ENCODE measurements around the gene CFAP251. TPM values are rescaled to one million over a fixed set of nuclear protein-coding genes. Genes with fewer than 3 reads are reported as not detected.

Gene CFAP251
- total and polyA plus RNA-seq, 2 donors (not counting 1 experiment from before 2014, with no cell fraction given): 2.7 to 7.9 TPM

- Histone ChIP-seq H4K20me1 (ENCODE audit: control insufficient read depth, extremely low read depth, insufficient read depth, low read length) (no peaks in the 10 kb centered on the region), H3K4me2 (ENCODE audit: extremely low read depth, insufficient read depth, low read length) (peak overlapping the region; percentile 2), H3K79me2 (ENCODE audit: control insufficient read depth, insufficient read depth, low read length) (no peaks in the 10 kb centered on the region), H3K27me3 (ENCODE audit: control insufficient read depth, insufficient read depth, low read length) (no peaks in the 10 kb centered on the region), H3K4me1 (ENCODE audit: control insufficient read depth, extremely low read depth, insufficient read depth, low read length) (peaks cover 6% of the 10 kb centered on the region), H2AFZ (ENCODE audit: low read length) (peak overlapping the region; percentile 48), H3K9me3 (ENCODE audit: control insufficient read depth, insufficient read depth, low read depth, low read length) (no peaks in the 10 kb centered on the region), H3K4me3 (replicated peaks in 1 of 4; ENCODE audit: control extremely low read depth in 1 of 4, insufficient read depth in 1 of 4, low read depth in 3 of 4, low read length in 4 of 4) (peak overlapping the region in 2 of 4 experiments; percentile 19 to 26), H3K27ac (ENCODE audit: insufficient read depth, low read length) (peak overlapping the region; percentile 27), H3K9ac (ENCODE audit: insufficient read depth, low read length) (no peak overlapping the region), H3K36me3 (ENCODE audit: control insufficient read depth, insufficient read depth, low read length) (no peaks in the 10 kb centered on the region)
- peak; percentile 95 to 98 for DNase-seq (ENCODE audit: low read depth in 2 of 2)
- no peak for TF ChIP-seq EZH2 (IDR thresholded peaks at IDR 0.05; ENCODE audit: low read length, missing control alignments)
Observed at GRCh38 chr12:121872546-121873215, 45.7 kb upstream of the CFAP251 start.

- H3K36me3 ChIP-seq (ENCODE audit: control insufficient read depth, insufficient read depth, low read length): no peaks in the 10 kb centered on the region
- H3K27me3 ChIP-seq (ENCODE audit: control insufficient read depth, insufficient read depth, low read length): no peaks in the 10 kb centered on the region
- DNase-seq (ENCODE audit: low read depth in 2 of 2): peak in 1 of 2 donors; percentile 40
- no peak overlapping the region for H3K4me3 ChIP-seq (replicated peaks in 1 of 4; ENCODE audit: control extremely low read depth in 1 of 4, insufficient read depth in 1 of 4, low read depth in 3 of 4, low read length in 4 of 4)
- no peaks in the 10 kb centered on the region for H3K79me2 ChIP-seq (ENCODE audit: control insufficient read depth, insufficient read depth, low read length)
- H3K9ac ChIP-seq (ENCODE audit: insufficient read depth, low read length): no peak overlapping the region
- H4K20me1 ChIP-seq (ENCODE audit: control insufficient read depth, extremely low read depth, insufficient read depth, low read length): no peaks in the 10 kb centered on the region
- H3K27ac ChIP-seq (ENCODE audit: insufficient read depth, low read length): peak overlapping the region; percentile 27
- TF ChIP-seq EZH2 (IDR thresholded peaks at IDR 0.05; ENCODE audit: low read length, missing control alignments): no peak
- TF ChIP-seq, protein P1, sequence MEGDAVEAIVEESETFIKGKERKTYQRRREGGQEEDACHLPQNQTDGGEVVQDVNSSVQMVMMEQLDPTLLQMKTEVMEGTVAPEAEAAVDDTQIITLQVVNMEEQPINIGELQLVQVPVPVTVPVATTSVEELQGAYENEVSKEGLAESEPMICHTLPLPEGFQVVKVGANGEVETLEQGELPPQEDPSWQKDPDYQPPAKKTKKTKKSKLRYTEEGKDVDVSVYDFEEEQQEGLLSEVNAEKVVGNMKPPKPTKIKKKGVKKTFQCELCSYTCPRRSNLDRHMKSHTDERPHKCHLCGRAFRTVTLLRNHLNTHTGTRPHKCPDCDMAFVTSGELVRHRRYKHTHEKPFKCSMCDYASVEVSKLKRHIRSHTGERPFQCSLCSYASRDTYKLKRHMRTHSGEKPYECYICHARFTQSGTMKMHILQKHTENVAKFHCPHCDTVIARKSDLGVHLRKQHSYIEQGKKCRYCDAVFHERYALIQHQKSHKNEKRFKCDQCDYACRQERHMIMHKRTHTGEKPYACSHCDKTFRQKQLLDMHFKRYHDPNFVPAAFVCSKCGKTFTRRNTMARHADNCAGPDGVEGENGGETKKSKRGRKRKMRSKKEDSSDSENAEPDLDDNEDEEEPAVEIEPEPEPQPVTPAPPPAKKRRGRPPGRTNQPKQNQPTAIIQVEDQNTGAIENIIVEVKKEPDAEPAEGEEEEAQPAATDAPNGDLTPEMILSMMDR (conservative IDR thresholded peaks at IDR 0.05 in 1 of 2, IDR thresholded peaks at IDR 0.05 in 1 of 2; ENCODE audit: low read depth in 1 of 2, low read length in 2 of 2): no peak
- no peaks in the 10 kb centered on the region for H3K9me3 ChIP-seq (ENCODE audit: control insufficient read depth, insufficient read depth, low read depth, low read length)
- peak overlapping the region; percentile 2 for H3K4me2 ChIP-seq (ENCODE audit: extremely low read depth, insufficient read depth, low read length)
- H3K4me1 ChIP-seq (ENCODE audit: control insufficient read depth, extremely low read depth, insufficient read depth, low read length): peaks cover 6% of the 10 kb centered on the region
- H2AFZ ChIP-seq (ENCODE audit: low read length): peak overlapping the region; percentile 48
Observed at GRCh38 chr12:121873216-121873569, 45.2 kb upstream of the CFAP251 start.

DNA sequence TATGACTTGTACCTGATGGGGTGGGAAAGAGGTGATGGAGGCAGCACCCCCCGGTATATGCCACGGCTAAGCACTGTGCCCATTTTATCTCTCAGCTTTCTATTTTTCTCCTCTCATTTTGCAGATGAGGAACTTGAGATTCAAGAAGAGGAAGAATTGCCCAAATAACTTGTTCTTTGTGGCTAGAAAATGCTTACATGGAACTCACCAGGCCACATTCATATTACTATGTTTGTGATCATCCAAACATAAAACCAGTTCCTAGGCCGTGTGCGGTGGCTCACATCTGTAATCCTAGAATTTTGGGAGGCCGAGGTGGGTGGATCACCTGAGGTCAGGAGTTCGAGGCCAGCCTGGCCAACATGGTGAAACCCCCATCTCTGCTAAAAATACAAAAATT, 44.3 kb upstream of the CFAP251 start:
- Histone ChIP-seq H3K36me3 (ENCODE audit: control insufficient read depth, insufficient read depth, low read length) (no peaks in the 10 kb centered on the region), H3K4me3 (replicated peaks in 1 of 4; ENCODE audit: control extremely low read depth in 1 of 4, insufficient read depth in 1 of 4, low read depth in 3 of 4, low read length in 4 of 4) (no peak overlapping the region), H2AFZ (ENCODE audit: low read length) (no peak overlapping the region), H4K20me1 (ENCODE audit: control insufficient read depth, extremely low read depth, insufficient read depth, low read length) (no peaks in the 10 kb centered on the region), H3K27me3 (ENCODE audit: control insufficient read depth, insufficient read depth, low read length) (no peaks in the 10 kb centered on the region), H3K27ac (ENCODE audit: insufficient read depth, low read length) (no peak overlapping the region), H3K4me1 (ENCODE audit: control insufficient read depth, extremely low read depth, insufficient read depth, low read length) (peaks cover 6% of the 10 kb centered on the region), H3K4me2 (ENCODE audit: extremely low read depth, insufficient read depth, low read length) (no peak overlapping the region), H3K9me3 (ENCODE audit: control insufficient read depth, insufficient read depth, low read depth, low read length) (no peaks in the 10 kb centered on the region), H3K9ac (ENCODE audit: insufficient read depth, low read length) (no peak overlapping the region), H3K79me2 (ENCODE audit: control insufficient read depth, insufficient read depth, low read length) (no peaks in the 10 kb centered on the region)
- no peak for DNase-seq (ENCODE audit: low read depth in 2 of 2)
- TF ChIP-seq EZH2 (IDR thresholded peaks at IDR 0.05; ENCODE audit: low read length, missing control alignments): no peak
- TF ChIP-seq, protein P1 (conservative IDR thresholded peaks at IDR 0.05 in 1 of 2, IDR thresholded peaks at IDR 0.05 in 1 of 2; ENCODE audit: low read depth in 1 of 2, low read length in 2 of 2): no peak
